A549 (cell line): ENCODE results near the gene CENPM. TPM values are rescaled to one million over a fixed set of nuclear protein-coding genes. Genes with fewer than 3 reads are reported as not detected.

Source experiments
- ATAC-seq, 2 experiments: fragments of 200-7000 bp in 1 of 2; fragments of >200 bp in 1 of 2; cut with Nextera tagmentation in 1 of 2; cut with Tn5 transposase in 1 of 2; 3 replicates each; pipeline versions ENCODE4 v1.8.0 to v1.9.1; 2018 to 2020; ENCODE audit warnings: mild to moderate bottlenecking in 1 of 2, moderate library complexity in 1 of 2
- CTCF ChIA-PET: fragments of 300-600 bp; sonication (Branson Sonifier 250); formaldehyde crosslinking; extraction: SDS; loops from one replicate; lab custom pipeline; 2021; ENCODE audit warnings: antibody characterized with exemption, inconsistent platforms; lab: Yijun Ruan, JAX
- POLR2A ChIA-PET: fragments of 350-600 bp; formaldehyde crosslinking; extraction: SDS; loops from one replicate; lab custom pipeline; 2021; ENCODE audit warnings: antibody characterized with exemption, inconsistent platforms; lab: Yijun Ruan, JAX
- DNase-seq, 2 experiments: peaks; one replicate each; pipeline versions ENCODE4 v3.0.0 to v3.0.0-alpha.2; 2011 to 2016; ENCODE audit warnings: low read depth in 1 of 2, low spot score in 1 of 2
- FAIRE-seq: peaks from 2 replicates; lab custom pipeline; 2011; peaks lifted over from hg19 to GRCh38; lab: Jason Lieb, UNC
- H3K27ac ChIP-seq, 2 experiments: fragments of >200 bp; sonication (Bioruptor Twin); formaldehyde crosslinking; 3 replicates each; pipeline ENCODE4 v1.5.1; 2016 to 2017
- H3K4me1 ChIP-seq: fragments of >200 bp; sonication (Bioruptor Twin); formaldehyde crosslinking; 3 replicates; pipeline ENCODE4 v1.6.1; 2016
- H3K4me2 ChIP-seq: fragments of >200 bp; sonication (Bioruptor Twin); formaldehyde crosslinking; 3 replicates; pipeline ENCODE4 v1.6.1; 2016
- H3K4me3 ChIP-seq: fragments of >200 bp; sonication (Bioruptor Twin); formaldehyde crosslinking; 3 replicates; pipeline ENCODE4 v1.5.1; 2016
- H3K9me3 ChIP-seq: fragments of >200 bp; sonication (Bioruptor Twin); formaldehyde crosslinking; 3 replicates; pipeline ENCODE4 v1.6.1; 2016
- CBX8 ChIP-seq: fragments of 200-600 bp; sonication (generic); IDR thresholded peaks from 2 replicates; pipeline ENCODE4 v1.6.1; 2016
- ESRRA ChIP-seq: fragments of 150-350 bp; IDR thresholded peaks from 2 replicates; pipeline ENCODE4 v1.6.1; 2014; ENCODE audit warnings: mild to moderate bottlenecking, low read length, borderline replicate concordance
- FOSB ChIP-seq: fragments of 250-450 bp; sonication (Bioruptor Pico); IDR thresholded peaks from 2 replicates; pipeline ENCODE4 v1.5.0; 2020; ENCODE audit warnings: mild to moderate bottlenecking, moderate library complexity
- FOXS1 ChIP-seq: fragments of 250-450 bp; sonication (Bioruptor Pico); IDR thresholded peaks from 2 replicates; pipeline ENCODE4 v1.5.0; 2020; ENCODE audit warnings: mild to moderate bottlenecking, moderate library complexity
- HDAC2 ChIP-seq: fragments of 200-600 bp; sonication (generic); IDR thresholded peaks from 2 replicates; pipeline ENCODE4 v1.6.1; 2016
- HEYL ChIP-seq: fragments of 250-450 bp; sonication (Bioruptor Pico); IDR thresholded peaks from 2 replicates; pipeline ENCODE4 v1.8.0; 2021; ENCODE audit warnings: mild to moderate bottlenecking, moderate library complexity
- HOXB13 ChIP-seq: fragments of 250-450 bp; sonication (Bioruptor Pico); IDR thresholded peaks from 2 replicates; pipeline ENCODE4 v1.5.0; 2020; ENCODE audit warnings: low read depth, mild to moderate bottlenecking, moderate library complexity
- JUN ChIP-seq, 2 experiments: fragments of >200 bp; sonication (Bioruptor Twin); formaldehyde crosslinking; IDR thresholded peaks; 2 replicates in 1 of 2; 3 replicates in 1 of 2; pipeline ENCODE4 v1.6.1; 2016 to 2017
- JUNB ChIP-seq: fragments of >200 bp; sonication (Bioruptor Twin); formaldehyde crosslinking; IDR thresholded peaks from 2 replicates; pipeline ENCODE4 v1.6.1; 2016
- KDM1A ChIP-seq: fragments of 200-600 bp; sonication (generic); IDR thresholded peaks from 2 replicates; pipeline ENCODE4 v1.6.1; 2016; ENCODE audit warnings: low read depth, mild to moderate bottlenecking
- KDM5A ChIP-seq: fragments of 200-600 bp; sonication (generic); IDR thresholded peaks from 2 replicates; pipeline ENCODE4 v1.6.1; 2016; ENCODE audit warnings: antibody characterized with exemption, mild to moderate bottlenecking
- MAFK ChIP-seq: fragments of 450-650 bp; IDR thresholded peaks from 2 replicates; pipeline ENCODE4 v1.6.1; 2014; ENCODE audit not compliant: partially characterized antibody
- NFE2L2 ChIP-seq: fragments of 150-350 bp; conservative IDR thresholded peaks from 2 replicates; pipeline ENCODE4 v1.6.1; 2014; ENCODE audit warnings: low read length
- NR3C1 ChIP-seq: fragments of >200 bp; sonication (Bioruptor Twin); formaldehyde crosslinking; IDR thresholded peaks from 3 replicates; pipeline ENCODE4 v1.6.1; 2017
- POLR2A ChIP-seq: IDR thresholded peaks from 2 replicates; pipeline ENCODE4 v1.6.1; 2012; ENCODE audit warnings: mild to moderate bottlenecking, low read length
- RCOR1 ChIP-seq: fragments of 150-350 bp; IDR thresholded peaks from 2 replicates; pipeline ENCODE4 v1.6.1; 2014; ENCODE audit warnings: antibody characterized with exemption, low read length, low read depth
- RNF2 ChIP-seq: fragments of 200-600 bp; sonication (generic); IDR thresholded peaks from 2 replicates; pipeline ENCODE4 v1.6.1; 2016; ENCODE audit warnings: low read depth, mild to moderate bottlenecking, antibody characterized with exemption, moderate library complexity, borderline replicate concordance
- SMC3 ChIP-seq: fragments of >200 bp; sonication (Bioruptor Twin); formaldehyde crosslinking; IDR thresholded peaks from 3 replicates; pipeline ENCODE4 v1.6.1; 2018; ENCODE audit warnings: inconsistent platforms
- ZSCAN20 ChIP-seq: fragments of 250-450 bp; sonication (Bioruptor Pico); IDR thresholded peaks from 2 replicates; pipeline ENCODE4 v1.8.0; 2022; ENCODE audit warnings: mild to moderate bottlenecking, moderate library complexity
- WGBS: methylation state at CpG from one replicate; pipeline ENCODE4 v1.1.6; 2017; ENCODE audit errors: missing lambda C conversion rate; 5-methylcytosine and 5-hydroxymethylcytosine counted together
- polyA plus RNA-seq, 4 experiments: library from polyadenylated mRNA; depleted of rRNA in 3 of 4; stranded (reverse); fragments of >200 nt; fragmentation: RNase III in 1 of 4; extraction: RNeasy Plus Mini Kit Qiagen cat#74134 plus additional on column Dnase treatment in 1 of 4; gene quantifications; 2 replicates in 3 of 4; 3 replicates in 1 of 4; pipeline ENCODE4 v1.2.3, GENCODE V29; 2011 to 2017
- TF ChIP-seq, protein P1 (sequence below): fragments of 450-650 bp; IDR thresholded peaks from 2 replicates; pipeline ENCODE4 v1.6.1; 2014; ENCODE audit warnings: antibody characterized with exemption
- TF ChIP-seq, protein P2 (sequence below): fragments of 250-450 bp; sonication (Bioruptor Pico); IDR thresholded peaks from 2 replicates; pipeline ENCODE4 v1.5.0; 2020; ENCODE audit warnings: low read depth, mild to moderate bottlenecking, moderate library complexity
- TF ChIP-seq, protein P3 (sequence below): IDR thresholded peaks from 2 replicates; pipeline ENCODE4 v1.6.1; 2012

CENPM gene
- polyA plus RNA-seq, 2 of the 4 experiments (the other 2 are of a cell fraction) = 22.3 to 40.1 TPM

DNA sequence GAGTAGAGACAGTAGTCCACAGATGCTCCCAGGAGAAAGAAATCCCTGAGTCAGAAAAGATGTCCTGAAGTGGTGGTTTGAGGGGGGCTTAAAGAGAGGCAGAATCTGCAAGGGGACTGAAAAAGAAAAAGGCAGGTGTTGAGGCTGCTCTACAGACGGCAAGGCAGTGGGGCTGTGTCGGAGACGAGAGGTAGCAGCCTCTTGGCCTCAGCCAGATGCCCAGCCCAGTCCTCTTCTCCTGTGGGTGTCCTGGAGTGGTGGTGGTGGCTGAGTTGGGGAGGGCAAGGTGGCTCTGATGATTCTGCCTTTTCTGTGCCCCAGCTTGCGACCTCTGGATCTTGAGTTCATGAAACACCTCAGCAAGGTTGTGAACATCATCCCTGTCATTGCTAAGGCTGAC is 42.3 kb upstream of the CENPM start:
- no peak overlapping the region for H3K27ac ChIP-seq
- TF ChIP-seq ZSCAN20 (CRISPR knock-in tag) (no peak), JUNB (no peak), NR3C1 (no peak), HEYL (CRISPR knock-in tag) (no peak), MAFK (no peak), JUN (IDR thresholded peaks at IDR 0.05) (no peak), NFE2L2 (no peak), FOXS1 (CRISPR knock-in tag) (no peak), HOXB13 (no peak), HDAC2 (no peak), CBX8 (no peak), RNF2 (no peak), SMC3 (no peak), FOSB (CRISPR knock-in tag) (no peak), RCOR1 (no peak), KDM1A (no peak), KDM5A (no peak)
- TF ChIP-seq, protein P1, sequence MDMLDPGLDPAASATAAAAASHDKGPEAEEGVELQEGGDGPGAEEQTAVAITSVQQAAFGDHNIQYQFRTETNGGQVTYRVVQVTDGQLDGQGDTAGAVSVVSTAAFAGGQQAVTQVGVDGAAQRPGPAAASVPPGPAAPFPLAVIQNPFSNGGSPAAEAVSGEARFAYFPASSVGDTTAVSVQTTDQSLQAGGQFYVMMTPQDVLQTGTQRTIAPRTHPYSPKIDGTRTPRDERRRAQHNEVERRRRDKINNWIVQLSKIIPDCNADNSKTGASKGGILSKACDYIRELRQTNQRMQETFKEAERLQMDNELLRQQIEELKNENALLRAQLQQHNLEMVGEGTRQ = no peak
- TF ChIP-seq, protein P2, sequence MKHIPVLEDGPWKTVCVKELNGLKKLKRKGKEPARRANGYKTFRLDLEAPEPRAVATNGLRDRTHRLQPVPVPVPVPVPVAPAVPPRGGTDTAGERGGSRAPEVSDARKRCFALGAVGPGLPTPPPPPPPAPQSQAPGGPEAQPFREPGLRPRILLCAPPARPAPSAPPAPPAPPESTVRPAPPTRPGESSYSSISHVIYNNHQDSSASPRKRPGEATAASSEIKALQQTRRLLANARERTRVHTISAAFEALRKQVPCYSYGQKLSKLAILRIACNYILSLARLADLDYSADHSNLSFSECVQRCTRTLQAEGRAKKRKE (CRISPR knock-in tag) = no peak
- no peak overlapping the region for H3K4me2 ChIP-seq
- 39% methylated on average over 4 of the region's 4 CpGs for WGBS
- H3K4me1 ChIP-seq = no peaks in the 10 kb centered on the region
- FAIRE-seq (no peak), ATAC-seq (no peak), DNase-seq (no peak)
- CTCF ChIA-PET = no interaction called here
- POLR2A ChIA-PET = no interaction called here
- H3K4me3 ChIP-seq = no peak overlapping the region
- no peaks in the 10 kb centered on the region for H3K9me3 ChIP-seq

DNA sequence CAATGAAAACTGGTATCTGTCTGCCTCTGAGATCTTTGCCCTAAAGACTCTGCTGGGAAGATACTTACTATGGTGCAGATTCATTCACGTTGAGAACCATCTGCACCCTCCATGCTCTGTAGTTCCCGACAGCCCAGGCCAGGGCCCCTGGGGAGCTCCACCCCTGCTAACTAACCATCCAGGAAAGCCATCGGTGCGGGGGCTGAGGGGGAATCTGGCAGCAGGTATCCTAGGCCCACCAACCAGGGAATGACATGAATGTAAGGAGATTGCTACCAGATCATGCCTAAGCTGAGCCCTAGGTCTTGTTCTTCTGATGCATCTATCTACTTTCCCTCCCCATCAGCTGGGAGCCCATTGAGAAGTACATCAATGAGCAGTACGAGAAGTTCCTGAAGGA is 40.3 kb upstream of the CENPM start:
- H3K27ac ChIP-seq = no peak overlapping the region
- TF ChIP-seq POLR2A (no peak), HEYL (CRISPR knock-in tag) (no peak)
- no peak for DNase-seq
- POLR2A ChIA-PET = interaction anchor here (1.5 kb wide), 1 partner anchor 11 kb away, joined by 3 read pairs; the partner anchor contains the start of gene WBP2NL
- ATAC-seq = no peak
- no peak for FAIRE-seq
- H3K4me1 ChIP-seq = no peaks in the 10 kb centered on the region
- no peak overlapping the region for H3K4me2 ChIP-seq
- WGBS = 58% methylated on average over 3 of the region's 5 CpGs
- no peak overlapping the region for H3K4me3 ChIP-seq
- CTCF ChIA-PET = interaction anchor here (0.6 kb wide), 1 partner anchor 31 kb away, joined by 4 read pairs; no protein-coding TSS in a partner anchor
- H3K9me3 ChIP-seq = no peaks in the 10 kb centered on the region

DNA sequence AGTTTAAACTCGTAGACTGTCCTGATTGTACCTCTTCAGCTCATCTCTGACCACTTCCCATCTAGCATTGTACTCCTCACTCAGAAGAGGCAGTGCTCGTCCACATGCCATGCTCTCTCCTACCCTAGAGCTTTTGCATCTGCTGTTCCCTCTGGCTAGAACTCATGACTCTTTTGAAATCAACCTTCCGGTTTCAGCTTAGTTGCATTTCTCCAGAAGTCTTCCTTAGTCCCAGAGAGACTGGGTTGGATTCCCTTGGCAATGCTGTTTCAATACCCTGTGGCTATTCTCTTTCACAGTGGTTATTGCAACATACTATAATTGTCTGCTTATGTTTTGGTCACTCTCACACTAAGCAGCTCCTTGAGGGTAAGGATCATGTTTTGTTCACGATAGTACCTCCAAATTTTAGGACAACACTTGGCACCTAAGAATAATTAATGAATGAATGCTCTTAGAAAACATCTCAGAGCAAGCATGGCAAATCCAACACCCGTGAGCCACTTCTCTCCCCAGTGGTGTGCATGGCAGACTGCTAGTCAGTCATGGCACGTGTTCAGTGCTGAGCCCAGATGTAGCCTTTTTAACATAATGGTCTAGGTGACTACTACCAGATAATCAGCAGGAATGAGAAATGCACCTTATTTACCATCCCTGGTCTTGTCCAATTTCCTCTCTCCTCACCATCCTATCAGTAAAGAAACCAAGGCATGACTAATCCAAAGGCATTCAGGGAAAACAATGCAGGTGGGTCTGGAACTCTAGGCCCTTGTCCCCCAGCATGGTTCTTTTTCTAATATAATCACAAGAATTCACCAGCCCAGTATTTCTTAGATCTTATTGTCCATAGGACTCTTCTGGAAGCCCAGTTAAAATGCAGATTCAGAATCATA is 36.8 kb upstream of the CENPM start:
- H3K9me3 ChIP-seq = no peaks in the 10 kb centered on the region
- CTCF ChIA-PET = interaction anchor here (1.3 kb wide), 1 partner anchor 107 kb away, joined by 3 read pairs; the partner anchor contains the start of gene NDUFA6
- H3K4me1 ChIP-seq = no peaks in the 10 kb centered on the region
- WGBS = 56% methylated on average over 6 of the region's 6 CpGs
- ATAC-seq = no peak
- H3K4me2 ChIP-seq = no peak overlapping the region
- TF ChIP-seq FOXS1 (CRISPR knock-in tag) = no peak
- TF ChIP-seq KDM5A = no peak
- no peak for TF ChIP-seq SMC3
- no peak for TF ChIP-seq ESRRA
- no peak for TF ChIP-seq JUN (IDR thresholded peaks at IDR 0.05)
- no peak for TF ChIP-seq FOSB (CRISPR knock-in tag)
- TF ChIP-seq, protein P3, sequence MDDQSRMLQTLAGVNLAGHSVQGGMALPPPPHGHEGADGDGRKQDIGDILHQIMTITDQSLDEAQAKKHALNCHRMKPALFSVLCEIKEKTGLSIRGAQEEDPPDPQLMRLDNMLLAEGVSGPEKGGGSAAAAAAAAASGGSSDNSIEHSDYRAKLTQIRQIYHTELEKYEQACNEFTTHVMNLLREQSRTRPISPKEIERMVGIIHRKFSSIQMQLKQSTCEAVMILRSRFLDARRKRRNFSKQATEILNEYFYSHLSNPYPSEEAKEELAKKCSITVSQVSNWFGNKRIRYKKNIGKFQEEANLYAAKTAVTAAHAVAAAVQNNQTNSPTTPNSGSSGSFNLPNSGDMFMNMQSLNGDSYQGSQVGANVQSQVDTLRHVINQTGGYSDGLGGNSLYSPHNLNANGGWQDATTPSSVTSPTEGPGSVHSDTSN = no peak
- TF ChIP-seq JUNB = no peak
- no peak for TF ChIP-seq NR3C1
- FAIRE-seq = no peak
- H3K27ac ChIP-seq = no peak overlapping the region
- DNase-seq = no peak
- no peak overlapping the region for H3K4me3 ChIP-seq
- POLR2A ChIA-PET = interaction anchor here (1.5 kb wide), 1 partner anchor 15 kb away, joined by 4 read pairs; the partner anchor contains the start of gene WBP2NL
